ENCODE results near the gene EHMT1.

Gene EHMT1

DNA sequence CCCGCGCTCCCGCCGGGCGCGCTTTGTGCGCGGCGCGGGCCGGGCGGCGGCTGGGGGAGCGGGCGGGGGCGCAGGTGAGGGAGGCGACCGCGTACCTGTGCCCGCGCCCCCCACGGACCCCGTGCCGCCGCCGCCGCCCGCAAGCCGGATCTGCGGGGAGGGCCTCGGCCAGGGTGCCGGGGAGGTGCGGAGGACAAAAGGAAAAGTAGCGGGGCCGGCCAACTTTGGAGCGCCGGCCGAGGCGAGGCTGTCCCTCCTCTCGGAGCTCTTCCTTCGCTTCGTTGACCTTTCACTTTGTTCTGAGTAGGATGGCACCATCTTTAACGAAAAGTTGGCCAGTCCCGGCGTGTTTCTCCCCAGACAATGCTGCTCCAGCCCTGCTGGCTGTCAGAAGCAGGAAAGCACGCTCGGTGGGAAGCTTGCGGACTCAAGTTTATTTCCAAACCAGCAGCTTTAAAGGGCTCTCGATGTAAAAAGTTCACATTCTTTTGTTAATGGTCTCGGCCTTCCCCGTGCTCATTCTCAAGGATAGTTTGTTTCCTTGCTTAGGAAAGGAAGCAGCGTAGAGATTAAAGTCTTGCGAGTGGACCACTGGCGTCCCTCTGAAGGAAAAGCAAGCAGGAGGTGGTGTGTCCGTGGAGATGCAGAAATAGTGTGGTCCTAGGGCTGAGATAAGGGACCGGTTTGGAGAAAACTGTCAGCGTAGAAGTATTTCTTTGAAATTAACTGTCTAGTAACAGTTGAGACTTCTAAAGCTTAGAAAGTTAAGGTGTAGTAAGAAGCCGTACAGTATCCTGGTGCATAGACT lies 639 bp downstream of the EHMT1 start (continued):
- TF ChIP-seq, protein P1, sequence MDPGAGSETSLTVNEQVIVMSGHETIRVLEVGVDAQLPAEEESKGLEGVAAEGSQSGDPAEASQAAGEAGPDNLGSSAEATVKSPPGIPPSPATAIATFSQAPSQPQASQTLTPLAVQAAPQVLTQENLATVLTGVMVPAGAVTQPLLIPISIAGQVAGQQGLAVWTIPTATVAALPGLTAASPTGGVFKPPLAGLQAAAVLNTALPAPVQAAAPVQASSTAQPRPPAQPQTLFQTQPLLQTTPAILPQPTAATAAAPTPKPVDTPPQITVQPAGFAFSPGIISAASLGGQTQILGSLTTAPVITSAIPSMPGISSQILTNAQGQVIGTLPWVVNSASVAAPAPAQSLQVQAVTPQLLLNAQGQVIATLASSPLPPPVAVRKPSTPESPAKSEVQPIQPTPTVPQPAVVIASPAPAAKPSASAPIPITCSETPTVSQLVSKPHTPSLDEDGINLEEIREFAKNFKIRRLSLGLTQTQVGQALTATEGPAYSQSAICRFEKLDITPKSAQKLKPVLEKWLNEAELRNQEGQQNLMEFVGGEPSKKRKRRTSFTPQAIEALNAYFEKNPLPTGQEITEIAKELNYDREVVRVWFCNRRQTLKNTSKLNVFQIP (CRISPR knock-in tag; IDR thresholded peaks at IDR 0.05; ENCODE audit: borderline replicate concordance, low read depth), result no peak

DNA sequence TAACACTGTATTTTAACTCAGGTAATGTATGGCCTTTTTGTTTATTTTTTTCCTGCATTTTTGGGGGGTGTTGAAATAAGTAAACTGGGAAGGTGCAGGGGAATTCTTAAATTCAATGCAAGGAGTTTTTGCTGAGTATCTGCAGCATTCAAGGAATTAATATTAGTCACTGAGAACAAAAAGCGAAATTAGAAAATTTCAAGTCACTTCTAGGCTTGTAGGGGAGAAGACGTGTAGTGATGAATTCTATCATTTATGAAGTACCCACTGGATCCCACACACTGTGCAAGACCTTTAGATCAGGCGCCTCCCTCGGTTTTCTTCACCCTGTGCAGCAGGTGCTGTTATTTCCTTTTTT lies 1.2 kb downstream of the EHMT1 start:
- TF ChIP-seq PPARA (CRISPR knock-in tag; IDR thresholded peaks at IDR 0.05; ENCODE audit: borderline replicate concordance) (no peak), OSR1 (CRISPR knock-in tag; IDR thresholded peaks at IDR 0.05) (no peak), TCF4 (CRISPR knock-in tag; IDR thresholded peaks at IDR 0.05; ENCODE audit: borderline replicate concordance) (no peak), RARB (CRISPR knock-in tag; IDR thresholded peaks at IDR 0.05) (no peak), ZFP30 (CRISPR knock-in tag; IDR thresholded peaks at IDR 0.05) (no peak), ARNTL (CRISPR knock-in tag; IDR thresholded peaks at IDR 0.05; ENCODE audit: borderline replicate concordance, low read depth) (no peak), CSDC2 (CRISPR knock-in tag; IDR thresholded peaks at IDR 0.05) (no peak), ZNF565 (CRISPR knock-in tag; conservative IDR thresholded peaks at IDR 0.05; ENCODE audit: low read depth) (no peak), ZC3H10 (CRISPR knock-in tag; IDR thresholded peaks at IDR 0.05) (no peak), BACH2 (CRISPR knock-in tag; IDR thresholded peaks at IDR 0.05; ENCODE audit: borderline replicate concordance) (no peak), TOX (CRISPR knock-in tag; IDR thresholded peaks at IDR 0.05; ENCODE audit: borderline replicate concordance) (no peak), ZNF70 (CRISPR knock-in tag; IDR thresholded peaks at IDR 0.05) (no peak), SNAI2 (CRISPR knock-in tag; IDR thresholded peaks at IDR 0.05) (no peak), ISL1 (CRISPR knock-in tag; IDR thresholded peaks at IDR 0.05) (no peak)
- TF ChIP-seq, protein P2, sequence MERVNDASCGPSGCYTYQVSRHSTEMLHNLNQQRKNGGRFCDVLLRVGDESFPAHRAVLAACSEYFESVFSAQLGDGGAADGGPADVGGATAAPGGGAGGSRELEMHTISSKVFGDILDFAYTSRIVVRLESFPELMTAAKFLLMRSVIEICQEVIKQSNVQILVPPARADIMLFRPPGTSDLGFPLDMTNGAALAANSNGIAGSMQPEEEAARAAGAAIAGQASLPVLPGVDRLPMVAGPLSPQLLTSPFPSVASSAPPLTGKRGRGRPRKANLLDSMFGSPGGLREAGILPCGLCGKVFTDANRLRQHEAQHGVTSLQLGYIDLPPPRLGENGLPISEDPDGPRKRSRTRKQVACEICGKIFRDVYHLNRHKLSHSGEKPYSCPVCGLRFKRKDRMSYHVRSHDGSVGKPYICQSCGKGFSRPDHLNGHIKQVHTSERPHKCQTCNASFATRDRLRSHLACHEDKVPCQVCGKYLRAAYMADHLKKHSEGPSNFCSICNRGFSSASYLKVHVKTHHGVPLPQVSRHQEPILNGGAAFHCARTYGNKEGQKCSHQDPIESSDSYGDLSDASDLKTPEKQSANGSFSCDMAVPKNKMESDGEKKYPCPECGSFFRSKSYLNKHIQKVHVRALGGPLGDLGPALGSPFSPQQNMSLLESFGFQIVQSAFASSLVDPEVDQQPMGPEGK (CRISPR knock-in tag; IDR thresholded peaks at IDR 0.05; ENCODE audit: borderline replicate concordance), result no peak
- TF ChIP-seq, protein P3, sequence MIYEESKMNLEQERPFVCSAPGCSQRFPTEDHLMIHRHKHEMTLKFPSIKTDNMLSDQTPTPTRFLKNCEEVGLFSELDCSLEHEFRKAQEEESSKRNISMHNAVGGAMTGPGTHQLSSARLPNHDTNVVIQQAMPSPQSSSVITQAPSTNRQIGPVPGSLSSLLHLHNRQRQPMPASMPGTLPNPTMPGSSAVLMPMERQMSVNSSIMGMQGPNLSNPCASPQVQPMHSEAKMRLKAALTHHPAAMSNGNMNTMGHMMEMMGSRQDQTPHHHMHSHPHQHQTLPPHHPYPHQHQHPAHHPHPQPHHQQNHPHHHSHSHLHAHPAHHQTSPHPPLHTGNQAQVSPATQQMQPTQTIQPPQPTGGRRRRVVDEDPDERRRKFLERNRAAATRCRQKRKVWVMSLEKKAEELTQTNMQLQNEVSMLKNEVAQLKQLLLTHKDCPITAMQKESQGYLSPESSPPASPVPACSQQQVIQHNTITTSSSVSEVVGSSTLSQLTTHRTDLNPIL (CRISPR knock-in tag; IDR thresholded peaks at IDR 0.05; ENCODE audit: low read depth), result no peak
- TF ChIP-seq, protein P1 (CRISPR knock-in tag; IDR thresholded peaks at IDR 0.05; ENCODE audit: borderline replicate concordance, low read depth), result no peak
- TF ChIP-seq, protein P4, sequence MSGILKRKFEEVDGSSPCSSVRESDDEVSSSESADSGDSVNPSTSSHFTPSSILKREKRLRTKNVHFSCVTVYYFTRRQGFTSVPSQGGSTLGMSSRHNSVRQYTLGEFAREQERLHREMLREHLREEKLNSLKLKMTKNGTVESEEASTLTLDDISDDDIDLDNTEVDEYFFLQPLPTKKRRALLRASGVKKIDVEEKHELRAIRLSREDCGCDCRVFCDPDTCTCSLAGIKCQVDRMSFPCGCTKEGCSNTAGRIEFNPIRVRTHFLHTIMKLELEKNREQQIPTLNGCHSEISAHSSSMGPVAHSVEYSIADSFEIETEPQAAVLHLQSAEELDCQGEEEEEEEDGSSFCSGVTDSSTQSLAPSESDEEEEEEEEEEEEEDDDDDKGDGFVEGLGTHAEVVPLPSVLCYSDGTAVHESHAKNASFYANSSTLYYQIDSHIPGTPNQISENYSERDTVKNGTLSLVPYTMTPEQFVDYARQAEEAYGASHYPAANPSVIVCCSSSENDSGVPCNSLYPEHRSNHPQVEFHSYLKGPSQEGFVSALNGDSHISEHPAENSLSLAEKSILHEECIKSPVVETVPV (CRISPR knock-in tag; IDR thresholded peaks at IDR 0.05), result no peak
- no peak for ATAC-seq

DNA sequence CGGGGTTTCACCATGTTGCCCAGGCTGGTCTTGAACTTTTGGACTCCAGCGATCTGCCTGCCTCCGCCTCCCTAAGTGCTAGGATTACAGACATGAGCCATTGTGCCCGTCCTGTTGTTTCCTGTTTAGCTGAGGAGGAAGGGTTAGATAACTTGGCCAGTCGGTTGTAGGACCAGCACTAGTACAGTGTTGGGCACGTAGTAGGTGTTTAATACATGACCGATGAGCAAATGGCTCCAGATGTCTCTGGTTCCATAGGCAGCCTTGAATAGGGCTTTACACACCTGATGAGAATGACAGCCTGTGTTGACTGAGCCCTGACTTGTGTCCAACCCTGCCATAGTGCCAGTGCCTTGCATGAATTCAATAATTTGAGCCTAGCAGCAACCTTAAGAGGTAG lies 1.8 kb downstream of the EHMT1 start:
- no peak for TF ChIP-seq ISL1 (CRISPR knock-in tag; IDR thresholded peaks at IDR 0.05)
- no peak for TF ChIP-seq CSDC2 (CRISPR knock-in tag; IDR thresholded peaks at IDR 0.05)
- TF ChIP-seq ZNF8 (CRISPR knock-in tag; IDR thresholded peaks at IDR 0.05), result no peak

DNA sequence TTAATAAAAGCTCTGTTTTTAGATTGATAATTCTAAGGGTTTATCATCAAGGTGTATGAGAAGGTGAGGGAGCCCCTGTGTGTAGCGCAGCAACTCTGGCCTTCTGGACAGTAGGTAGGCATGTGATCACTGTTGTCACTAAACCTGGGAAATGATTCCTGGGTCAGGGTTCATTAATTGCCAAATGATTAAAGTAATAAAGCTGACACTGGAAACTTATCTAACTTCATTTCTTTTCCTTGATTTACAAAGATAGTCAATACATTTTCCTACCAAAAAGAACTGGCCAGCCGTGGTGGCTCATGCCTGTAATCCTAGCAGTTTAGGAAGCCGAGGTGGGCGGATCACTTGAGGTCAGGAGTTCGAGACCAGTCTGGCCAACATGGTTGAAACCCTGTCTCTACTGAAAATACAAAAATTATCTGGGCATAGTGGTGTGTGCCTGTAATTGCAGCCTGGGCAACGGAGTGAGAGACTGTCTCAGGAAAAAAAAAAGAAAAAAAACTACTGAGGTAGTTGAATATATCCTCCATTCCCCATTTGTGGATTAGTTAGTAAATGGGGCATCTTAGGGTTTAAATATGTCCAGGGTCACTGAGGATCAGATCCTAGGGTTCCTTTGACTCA lies 2.4 kb downstream of the EHMT1 start:
- peak; percentile 42 for ATAC-seq
- TF ChIP-seq RARB (CRISPR knock-in tag; IDR thresholded peaks at IDR 0.05) (no peak), GLIS3 (CRISPR knock-in tag; IDR thresholded peaks at IDR 0.05) (no peak), ZNF565 (CRISPR knock-in tag; conservative IDR thresholded peaks at IDR 0.05; ENCODE audit: low read depth) (no peak), SNAI2 (CRISPR knock-in tag; IDR thresholded peaks at IDR 0.05) (no peak), PPARA (CRISPR knock-in tag; IDR thresholded peaks at IDR 0.05; ENCODE audit: borderline replicate concordance) (no peak), TCF4 (CRISPR knock-in tag; IDR thresholded peaks at IDR 0.05; ENCODE audit: borderline replicate concordance) (no peak), ARNTL (CRISPR knock-in tag; IDR thresholded peaks at IDR 0.05; ENCODE audit: borderline replicate concordance, low read depth) (no peak), BACH2 (CRISPR knock-in tag; IDR thresholded peaks at IDR 0.05; ENCODE audit: borderline replicate concordance) (no peak), OSR1 (CRISPR knock-in tag; IDR thresholded peaks at IDR 0.05) (no peak), CSDC2 (CRISPR knock-in tag; IDR thresholded peaks at IDR 0.05) (no peak)
- TF ChIP-seq, protein P1 (CRISPR knock-in tag; IDR thresholded peaks at IDR 0.05; ENCODE audit: borderline replicate concordance, low read depth), result no peak
- TF ChIP-seq, protein P5, sequence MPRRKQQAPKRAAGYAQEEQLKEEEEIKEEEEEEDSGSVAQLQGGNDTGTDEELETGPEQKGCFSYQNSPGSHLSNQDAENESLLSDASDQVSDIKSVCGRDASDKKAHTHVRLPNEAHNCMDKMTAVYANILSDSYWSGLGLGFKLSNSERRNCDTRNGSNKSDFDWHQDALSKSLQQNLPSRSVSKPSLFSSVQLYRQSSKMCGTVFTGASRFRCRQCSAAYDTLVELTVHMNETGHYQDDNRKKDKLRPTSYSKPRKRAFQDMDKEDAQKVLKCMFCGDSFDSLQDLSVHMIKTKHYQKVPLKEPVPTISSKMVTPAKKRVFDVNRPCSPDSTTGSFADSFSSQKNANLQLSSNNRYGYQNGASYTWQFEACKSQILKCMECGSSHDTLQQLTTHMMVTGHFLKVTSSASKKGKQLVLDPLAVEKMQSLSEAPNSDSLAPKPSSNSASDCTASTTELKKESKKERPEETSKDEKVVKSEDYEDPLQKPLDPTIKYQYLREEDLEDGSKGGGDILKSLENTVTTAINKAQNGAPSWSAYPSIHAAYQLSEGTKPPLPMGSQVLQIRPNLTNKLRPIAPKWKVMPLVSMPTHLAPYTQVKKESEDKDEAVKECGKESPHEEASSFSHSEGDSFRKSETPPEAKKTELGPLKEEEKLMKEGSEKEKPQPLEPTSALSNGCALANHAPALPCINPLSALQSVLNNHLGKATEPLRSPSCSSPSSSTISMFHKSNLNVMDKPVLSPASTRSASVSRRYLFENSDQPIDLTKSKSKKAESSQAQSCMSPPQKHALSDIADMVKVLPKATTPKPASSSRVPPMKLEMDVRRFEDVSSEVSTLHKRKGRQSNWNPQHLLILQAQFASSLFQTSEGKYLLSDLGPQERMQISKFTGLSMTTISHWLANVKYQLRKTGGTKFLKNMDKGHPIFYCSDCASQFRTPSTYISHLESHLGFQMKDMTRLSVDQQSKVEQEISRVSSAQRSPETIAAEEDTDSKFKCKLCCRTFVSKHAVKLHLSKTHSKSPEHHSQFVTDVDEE (CRISPR knock-in tag; IDR thresholded peaks at IDR 0.05), result no peak

More for the DNA sequence above, 1.8 kb downstream of the EHMT1 start:
- ATAC-seq, result no peak
